Measurements from ENCODE around the gene KCNK10.

DNA sequence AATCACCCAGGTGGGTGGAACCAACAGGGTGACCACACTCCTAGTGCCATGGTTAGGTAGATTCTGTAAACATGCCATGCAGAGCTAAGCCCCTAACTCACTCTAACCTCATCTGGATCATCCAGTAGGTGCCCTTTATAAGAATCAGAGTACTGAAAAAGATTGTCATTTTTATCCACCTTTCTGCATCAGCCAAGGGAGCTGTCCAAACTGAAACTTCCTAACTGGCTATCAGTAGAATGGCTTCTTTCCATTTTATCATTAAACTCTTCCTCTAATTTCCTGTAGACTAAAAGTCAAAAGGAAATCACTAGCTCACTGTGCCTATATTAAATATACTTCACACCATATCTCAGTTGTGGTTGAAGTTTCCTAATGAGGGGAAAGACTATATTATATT lies 6.5 kb downstream of the KCNK10 start:
- no peak for TF ChIP-seq EZH2phosphoT487 (IDR thresholded peaks at IDR 0.05; ENCODE audit: borderline replicate concordance, low read depth, low read length)
- TF ChIP-seq, protein P1, sequence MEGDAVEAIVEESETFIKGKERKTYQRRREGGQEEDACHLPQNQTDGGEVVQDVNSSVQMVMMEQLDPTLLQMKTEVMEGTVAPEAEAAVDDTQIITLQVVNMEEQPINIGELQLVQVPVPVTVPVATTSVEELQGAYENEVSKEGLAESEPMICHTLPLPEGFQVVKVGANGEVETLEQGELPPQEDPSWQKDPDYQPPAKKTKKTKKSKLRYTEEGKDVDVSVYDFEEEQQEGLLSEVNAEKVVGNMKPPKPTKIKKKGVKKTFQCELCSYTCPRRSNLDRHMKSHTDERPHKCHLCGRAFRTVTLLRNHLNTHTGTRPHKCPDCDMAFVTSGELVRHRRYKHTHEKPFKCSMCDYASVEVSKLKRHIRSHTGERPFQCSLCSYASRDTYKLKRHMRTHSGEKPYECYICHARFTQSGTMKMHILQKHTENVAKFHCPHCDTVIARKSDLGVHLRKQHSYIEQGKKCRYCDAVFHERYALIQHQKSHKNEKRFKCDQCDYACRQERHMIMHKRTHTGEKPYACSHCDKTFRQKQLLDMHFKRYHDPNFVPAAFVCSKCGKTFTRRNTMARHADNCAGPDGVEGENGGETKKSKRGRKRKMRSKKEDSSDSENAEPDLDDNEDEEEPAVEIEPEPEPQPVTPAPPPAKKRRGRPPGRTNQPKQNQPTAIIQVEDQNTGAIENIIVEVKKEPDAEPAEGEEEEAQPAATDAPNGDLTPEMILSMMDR (conservative IDR thresholded peaks at IDR 0.05; ENCODE audit: low read length), result no peak

Measured in OCI-LY7 (cell line).